Endothelial cell of hepatic sinusoid (primary cell): ENCODE measurements around the gene NECTIN3.

Experiments used
- in situ Hi-C: cut with HindIII; loops from 2 replicates; pipeline ENCODE4 v1.10.0; 2017; ENCODE audit warnings: low sequenced_read_pairs

Gene NECTIN3

DNA sequence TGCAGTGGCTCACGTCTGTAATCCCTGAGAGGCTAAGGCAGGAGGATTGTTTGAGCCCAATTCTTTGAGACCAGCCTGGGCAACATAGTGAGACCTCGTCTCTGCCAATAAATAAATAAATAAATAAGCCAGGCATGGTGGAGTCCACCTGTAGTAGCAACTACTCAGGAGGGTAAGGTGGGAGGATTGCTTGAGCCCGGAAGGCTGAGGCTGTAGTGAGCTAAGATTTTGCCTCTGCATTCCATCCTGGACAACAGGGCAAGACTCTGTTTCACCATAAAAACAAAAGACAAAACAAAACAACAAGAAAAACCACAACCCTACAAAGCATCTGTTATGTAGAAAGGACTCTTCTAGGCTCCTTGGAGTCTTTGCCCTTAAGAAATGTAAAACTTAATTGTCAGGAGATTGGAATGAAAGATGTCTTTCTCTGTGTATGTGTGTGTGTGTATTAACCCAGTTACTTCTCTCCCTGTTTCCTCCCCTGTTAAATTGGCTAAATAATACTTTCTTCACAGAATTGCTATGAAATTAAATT, 9.5 kb downstream of the NECTIN3 start:
- in situ Hi-C loops: no loop called here

DNA sequence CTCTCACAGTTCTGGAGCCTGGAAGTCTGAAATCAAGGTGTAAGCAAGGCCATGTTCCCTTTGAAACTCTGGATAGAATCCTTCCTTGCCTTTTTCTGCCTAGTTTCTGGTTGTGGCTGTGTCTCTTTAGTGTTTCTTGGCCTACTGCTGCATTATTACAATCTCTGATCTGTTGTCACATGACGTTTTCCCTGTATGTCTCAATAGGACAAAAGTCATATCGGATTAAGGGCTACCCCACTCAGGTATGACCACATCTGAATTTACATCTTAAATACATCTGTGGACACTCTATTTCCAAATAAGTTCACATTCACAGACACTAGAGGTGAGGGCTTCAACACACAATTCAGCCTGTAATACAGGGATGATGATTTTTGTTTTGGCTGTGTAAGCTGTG, 13.3 kb downstream of the NECTIN3 start:
- in situ Hi-C loops: no loop called here

DNA sequence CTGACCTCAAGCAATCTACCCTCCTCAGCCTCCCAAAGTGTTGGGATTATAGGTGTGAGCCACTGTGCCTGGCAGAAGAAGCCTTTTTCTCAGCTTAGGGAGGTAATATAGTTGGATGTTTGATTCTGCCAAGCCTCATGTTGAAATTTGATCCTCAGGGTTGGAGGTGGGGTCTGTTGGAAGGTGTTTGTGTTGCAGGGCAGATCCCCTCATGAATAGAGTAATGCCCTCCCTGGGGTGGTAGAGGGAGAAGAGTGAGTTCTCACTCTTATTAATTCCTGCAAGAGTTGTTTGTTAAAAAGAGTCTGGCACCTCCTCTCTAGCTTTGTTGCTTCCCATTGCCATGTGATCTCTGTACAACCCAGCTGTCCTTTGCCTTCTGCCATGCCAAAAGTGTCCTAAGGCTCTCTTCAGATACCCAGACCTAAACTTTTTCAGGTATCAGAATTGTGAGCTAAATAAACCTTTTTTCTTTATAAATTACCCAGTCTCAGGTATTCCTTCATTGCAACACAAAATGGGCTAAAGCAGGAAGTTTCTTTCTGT, 16.4 kb downstream of the NECTIN3 start:
- in situ Hi-C loops: no loop called here

DNA sequence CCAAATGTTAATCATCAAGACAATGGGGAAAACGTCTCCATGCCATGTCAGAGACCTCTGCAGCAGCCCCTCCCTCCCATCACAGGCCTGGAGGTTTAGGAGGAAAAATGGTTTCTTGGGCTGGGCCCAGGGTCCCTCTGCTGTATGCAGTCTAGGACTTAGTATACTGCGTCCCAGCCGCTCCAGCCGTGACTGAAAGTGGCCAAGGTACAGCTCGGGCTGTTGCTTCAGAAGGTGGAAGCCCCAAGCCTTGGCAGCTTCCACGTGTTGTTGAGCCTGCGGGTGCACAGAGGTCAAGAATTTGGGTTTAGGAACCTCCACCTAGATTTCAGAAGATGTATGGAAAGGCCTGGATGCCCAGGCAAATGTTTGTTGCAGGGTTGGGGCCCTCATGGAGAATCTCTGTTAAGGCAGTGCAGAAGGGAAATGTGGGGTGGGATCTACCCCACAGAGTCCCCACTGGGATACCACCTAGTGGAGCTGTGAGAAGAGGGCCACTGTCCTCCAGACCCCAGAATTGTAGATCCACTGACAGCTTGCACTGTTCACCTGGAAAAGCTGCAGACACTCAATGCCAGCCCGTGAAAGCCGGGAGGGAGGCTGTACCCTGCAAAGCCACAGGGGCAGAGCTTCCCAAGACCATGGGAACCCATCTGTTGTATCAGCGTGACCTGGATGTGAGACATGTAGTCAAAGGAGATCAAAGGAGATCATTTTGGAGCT, 25.0 kb downstream of the NECTIN3 start:
- in situ Hi-C loops: no loop called here

DNA sequence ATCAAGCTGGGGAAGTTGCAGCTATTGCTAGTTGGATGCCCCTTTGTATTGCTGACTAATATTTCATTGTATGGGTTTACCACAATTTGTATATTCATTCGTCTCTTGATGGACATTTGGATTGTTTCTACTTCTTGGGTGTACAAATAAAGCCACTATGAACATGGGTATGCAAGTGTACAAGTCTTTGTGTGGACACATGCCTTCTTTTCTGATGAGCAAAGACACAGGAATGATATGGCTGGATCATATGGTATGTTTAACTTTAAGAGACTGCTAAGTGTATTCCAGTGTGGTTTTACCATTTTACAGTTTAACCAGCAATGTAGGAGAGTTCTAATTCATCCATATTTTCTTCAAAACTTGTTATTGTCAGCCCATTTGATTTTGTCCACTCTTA, 32.2 kb downstream of the NECTIN3 start:
- in situ Hi-C loops: no loop called here

DNA sequence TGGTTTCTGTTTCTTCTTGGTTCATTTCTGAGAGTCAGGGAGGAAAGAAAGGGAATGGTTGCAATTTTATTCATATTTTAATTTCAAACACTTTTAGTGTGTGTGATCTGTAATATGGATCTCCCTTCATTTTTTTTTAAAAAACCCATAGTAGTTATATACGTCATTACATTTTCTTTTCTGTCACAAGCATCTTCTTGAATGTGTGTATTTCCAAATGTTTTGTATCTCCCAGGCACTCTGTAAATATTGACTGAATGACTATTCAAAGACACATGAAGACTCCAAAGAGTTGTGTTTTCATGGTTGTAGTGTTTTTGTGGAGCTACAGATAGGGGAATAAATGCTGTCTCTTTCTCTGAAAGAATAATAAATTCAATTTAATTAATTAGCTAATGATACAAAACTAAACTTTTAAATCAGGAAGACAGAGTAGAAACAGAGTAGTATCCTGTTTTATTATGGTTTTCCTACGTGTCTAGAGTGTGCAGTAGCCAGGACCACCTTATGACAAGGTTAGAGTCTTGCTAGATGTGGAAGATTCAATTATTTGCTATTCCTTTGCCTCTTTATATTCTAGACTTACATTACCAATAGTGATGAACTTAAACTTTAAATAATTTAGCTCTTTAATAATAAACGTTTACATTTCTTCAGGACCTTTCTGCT, 35.5 kb downstream of the NECTIN3 start:
- in situ Hi-C loops: loop anchor here (5.0 kb wide), 1 partner anchor 35 kb away; the partner anchor contains the start of gene NECTIN3

DNA sequence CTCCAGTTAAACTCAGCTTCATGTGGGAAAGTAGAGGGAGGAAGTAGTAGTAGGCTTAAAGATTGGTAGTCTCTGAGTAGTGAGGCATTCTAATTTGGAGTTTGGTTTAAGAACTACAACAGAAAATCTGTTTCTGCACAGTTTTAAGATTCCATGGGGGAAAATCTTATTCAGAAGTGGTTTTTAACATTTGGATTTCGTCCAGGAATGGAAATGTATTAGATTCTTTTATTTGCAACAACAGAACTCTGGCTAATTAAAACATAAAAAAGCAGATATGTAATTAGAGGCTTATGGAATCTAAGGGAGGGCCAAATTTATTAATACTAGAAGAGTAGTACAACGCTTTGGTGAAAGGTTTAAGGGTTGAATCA, 36.0 kb downstream of the NECTIN3 start:
- in situ Hi-C loops: loop anchor here (5.0 kb wide), 1 partner anchor 35 kb away; the partner anchor contains the start of gene NECTIN3

DNA sequence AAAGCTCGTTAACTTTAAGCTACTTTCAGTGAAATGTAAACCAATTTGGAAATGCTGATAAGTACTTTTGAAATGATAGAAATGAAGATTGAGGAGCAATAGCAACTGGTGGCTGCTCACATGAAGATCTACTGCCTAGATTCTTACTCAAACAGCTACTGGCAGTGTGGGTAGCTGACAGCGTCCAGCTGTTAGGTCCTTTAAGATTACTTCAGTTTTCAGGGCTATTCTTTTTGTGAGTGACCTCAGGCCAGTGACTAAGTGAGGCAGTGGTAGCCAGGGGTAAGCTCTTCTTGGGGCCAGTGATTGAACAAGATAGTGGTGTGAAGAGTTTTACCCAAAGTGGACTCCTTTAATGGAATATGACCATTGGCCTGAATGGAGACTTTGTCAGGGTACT, 41.3 kb downstream of the NECTIN3 start:
- in situ Hi-C loops: no loop called here

DNA sequence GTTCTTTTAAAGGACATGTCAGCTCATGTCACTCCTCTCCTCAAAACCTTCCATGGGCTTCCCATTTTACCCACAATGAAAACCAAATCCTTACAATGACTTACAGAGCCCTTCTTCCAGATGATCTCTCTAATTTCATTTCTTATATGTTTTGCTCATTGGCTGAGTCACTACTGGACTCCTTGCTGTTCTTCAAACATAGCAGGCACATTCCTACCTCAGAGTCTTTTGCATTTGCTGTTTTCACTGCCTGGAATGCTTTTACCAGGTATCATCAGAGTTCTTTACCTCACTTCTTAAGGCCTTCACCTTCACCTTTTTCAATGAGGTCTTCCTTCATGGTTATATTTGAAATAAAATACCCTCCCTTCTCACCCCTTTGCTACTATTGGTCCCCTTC, 57.3 kb downstream of the NECTIN3 start:
- in situ Hi-C loops: no loop called here

DNA sequence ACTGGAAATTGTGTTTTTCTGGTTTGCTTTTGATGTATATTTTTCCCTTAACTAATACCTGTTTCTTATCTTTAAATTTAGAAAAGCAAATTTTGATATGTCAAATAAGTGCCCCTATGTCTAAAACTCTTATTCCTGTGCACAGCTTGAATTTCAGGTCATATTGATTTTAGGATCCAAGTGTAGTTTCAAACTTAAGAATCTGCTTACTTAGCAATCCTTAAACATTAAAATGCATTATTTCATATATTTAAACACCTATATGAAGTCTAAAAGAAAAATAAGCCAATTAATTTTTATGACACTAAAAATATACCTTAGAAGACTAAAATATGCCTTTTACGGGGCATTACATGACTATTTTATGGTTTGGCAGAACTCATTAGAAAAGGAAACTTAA, 59.2 kb downstream of the NECTIN3 start:
- in situ Hi-C loops: no loop called here

DNA sequence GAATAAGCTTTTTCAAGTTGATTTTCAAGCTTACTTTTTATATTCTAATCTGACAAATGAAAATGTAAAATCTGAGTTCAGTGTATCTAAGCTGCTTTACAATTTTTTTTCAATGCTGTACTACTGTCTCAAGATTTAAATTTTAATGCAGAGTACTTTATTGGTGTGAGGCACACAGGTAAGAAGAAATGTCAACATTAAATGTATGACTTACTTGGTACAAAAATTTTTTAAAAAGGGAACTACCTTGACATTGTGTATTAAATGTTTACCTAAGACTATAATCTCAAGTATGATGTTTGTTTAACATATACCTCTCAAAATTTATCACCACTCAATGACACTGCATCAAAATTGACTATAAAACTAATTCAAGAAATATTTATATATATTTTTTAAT, 62.7 kb downstream of the NECTIN3 start:
- in situ Hi-C loops: no loop called here

DNA sequence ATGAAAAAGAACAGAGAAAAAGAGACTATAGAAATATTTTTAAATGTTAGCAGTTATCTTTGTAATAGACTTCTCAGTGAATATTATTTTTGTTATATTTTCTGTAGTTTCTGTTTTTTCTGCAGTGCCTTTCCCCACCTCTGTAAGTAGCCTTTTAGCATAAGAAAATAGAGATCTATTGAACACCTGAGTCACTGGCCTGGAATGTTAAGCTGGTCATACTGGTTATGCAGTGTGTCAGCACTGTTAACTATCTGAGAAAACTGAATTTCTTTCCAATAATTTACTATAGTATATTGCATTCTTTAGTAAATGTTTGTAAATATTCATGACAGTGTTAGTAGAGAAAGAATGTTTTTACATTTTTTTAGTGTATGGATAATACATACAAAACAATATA, 79.8 kb downstream of the NECTIN3 start:
- in situ Hi-C loops: no loop called here

DNA sequence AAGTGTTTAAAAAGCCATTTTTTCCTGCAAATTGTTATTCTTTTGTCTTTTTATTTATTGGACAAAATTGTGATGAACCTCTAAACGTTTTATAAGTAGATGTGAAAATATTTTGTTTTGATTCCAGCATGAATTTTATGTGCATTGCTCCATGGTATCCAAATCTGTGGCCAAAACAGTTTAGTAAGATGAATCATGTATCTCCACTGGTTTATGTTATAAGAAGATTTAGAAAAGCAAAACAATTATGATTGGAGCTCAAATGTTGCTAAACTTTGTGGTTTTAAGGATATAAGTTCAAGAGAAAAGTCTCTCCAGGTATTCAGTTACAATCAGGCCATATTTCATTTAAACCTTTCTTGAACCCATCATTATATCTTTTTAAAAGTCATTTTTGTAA, 80.9 kb downstream of the NECTIN3 start:
- in situ Hi-C loops: no loop called here

DNA sequence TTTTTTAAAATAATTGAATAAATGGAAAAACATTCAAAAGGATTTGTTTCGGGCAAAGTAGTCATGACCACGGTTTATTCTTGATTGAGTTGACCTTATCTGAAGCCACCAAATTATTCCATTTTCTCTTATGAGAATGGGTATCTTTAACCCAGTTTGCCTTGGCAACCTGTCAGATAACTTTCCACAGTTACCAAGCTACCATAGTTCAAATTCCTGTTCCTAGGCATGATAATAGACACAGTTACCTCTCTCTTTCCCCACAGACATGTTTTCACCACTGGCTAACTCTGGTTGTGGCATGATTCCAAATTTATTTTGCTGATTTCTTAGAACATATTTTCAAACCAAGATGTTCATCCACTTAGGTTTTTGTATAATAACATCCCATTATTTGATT, 84.9 kb downstream of the NECTIN3 start:
- in situ Hi-C loops: no loop called here

DNA sequence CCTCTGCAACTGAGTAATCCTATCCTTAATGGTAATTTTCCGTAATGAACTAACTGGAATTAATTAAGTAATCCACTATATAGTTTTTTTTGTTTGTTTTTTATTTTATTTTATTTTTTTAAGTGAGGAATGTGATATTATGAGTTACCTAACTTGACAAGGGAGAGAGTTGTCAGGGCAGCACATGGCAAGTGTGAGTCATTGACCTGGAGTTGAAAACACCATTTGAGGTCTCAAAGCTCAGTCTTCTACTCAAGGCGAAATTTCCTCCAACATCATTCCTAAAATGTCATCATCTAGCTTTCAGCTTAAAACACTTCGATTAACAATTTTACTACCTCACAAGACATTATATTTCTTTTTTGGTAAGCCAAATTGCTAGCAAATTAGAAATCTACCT, 87.8 kb downstream of the NECTIN3 start:
- in situ Hi-C loops: no loop called here

DNA sequence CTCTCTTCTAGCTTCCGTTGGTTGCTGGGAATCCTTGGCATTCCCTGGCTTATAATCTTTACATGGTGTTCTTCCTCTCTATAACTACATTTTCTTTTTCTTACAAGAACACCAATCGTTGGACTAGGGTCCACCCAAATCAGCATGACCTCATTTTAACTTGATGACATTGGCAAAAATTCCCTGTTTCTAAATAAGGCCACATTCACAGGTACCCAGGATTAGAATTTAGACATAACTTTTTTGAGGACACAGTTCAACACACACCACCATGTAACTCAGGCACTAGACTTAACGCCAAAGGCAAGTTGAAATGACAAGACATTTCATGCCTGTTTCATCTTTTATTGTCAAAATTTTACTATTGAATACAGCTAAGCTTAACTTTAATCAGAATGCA, 93.0 kb downstream of the NECTIN3 start:
- in situ Hi-C loops: no loop called here

DNA sequence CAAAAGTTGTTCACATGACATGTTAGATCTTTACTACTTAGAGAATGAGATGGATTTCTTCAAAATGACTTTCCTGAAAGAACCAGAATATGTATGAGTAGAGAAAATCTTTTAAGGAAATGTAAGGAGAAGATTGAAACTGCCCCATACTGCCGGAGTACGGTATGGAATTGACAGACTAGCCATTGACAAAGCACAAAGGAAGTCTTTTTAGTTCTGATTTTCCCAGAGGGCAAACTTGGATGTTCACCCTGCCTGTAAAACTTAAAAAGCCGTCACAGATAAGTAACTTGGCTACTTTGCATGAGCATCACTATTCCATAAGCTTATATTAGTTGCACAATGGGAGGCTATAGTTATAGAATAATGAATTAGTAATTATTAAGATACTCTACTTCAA, 93.8 kb downstream of the NECTIN3 start:
- in situ Hi-C loops: no loop called here

DNA sequence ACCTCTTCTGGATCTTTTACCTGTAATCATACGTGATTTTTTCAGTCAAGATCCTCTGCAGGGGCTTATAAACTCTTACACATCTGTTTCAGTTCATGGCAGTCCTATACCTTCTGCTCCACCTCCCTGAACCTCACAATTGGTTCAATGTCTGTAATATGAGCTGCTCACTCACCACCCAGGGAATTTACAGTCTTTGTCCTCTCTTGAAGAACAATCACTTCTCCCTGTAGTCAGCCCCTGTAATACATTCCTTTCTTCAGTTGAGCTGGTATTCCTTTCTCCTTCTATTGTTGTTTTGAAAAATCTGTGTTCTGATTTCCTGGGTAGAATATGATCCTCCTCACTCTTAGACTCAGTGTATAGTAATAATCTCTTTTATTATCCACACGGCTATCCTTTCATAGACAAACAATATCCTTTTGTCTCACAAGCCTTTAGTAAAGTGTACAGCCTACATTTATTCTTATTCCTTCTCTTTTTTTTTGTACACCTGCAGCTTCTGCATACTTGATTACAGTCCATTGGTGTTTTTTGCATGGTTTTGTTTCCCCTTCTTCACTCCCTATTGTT, 101.8 kb downstream of the NECTIN3 start:
- in situ Hi-C loops: no loop called here

DNA sequence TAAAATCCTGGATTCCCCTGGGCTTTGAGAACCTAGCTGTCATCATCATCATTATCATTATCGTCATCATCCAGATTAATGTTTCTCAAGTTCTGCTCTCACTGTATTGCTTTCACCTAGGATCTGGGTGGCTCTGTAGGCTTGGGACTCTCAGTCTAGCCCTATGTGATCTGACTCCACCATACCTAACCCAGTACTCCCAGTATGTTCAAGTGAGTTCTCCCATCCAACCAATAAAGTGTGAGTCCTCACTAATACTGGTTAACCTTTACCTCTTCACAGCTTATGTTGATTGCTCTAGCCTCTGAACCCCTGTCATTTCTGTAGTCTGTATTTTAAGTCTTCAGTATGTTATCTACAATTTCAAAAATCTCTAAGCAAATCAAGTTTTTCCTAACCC, 102.3 kb downstream of the NECTIN3 start:
- in situ Hi-C loops: no loop called here

DNA sequence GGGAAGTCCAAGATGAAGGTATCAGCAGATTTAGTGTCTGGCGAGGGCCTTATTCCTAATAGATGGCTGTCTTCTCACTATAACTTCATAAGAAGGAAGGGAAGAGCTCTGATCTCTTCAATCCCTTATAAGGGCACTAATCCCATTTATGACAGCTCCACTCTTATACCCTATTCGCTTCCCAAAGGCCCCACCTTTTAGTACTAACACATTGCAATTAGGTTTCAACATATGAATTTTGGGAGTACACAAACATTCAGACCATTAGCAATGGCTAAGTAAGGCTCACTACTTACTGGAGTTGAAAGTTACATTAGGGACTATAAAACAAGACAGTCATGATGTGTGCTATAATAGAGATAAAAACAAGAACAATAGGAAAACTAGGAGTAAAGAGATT, 118.9 kb downstream of the NECTIN3 start:
- in situ Hi-C loops: no loop called here

DNA sequence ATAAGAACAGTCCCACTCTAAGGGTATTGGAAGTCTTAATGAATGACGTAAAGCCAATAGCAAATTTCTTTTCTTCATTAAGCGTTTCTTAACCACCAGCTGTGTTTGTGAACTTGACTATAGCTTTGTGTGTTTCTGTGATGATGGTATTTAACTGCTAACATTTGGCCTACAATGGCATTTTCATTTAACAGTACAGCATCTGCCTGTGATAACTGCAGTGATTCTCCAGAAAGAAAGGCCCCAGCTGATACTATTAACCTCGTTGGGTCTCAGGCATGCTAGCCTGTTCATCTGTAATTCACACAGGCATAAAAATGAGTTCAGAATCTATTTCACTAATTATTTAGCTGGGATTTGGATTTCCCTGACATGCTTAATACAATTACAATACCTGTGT, 121.9 kb downstream of the NECTIN3 start:
- in situ Hi-C loops: no loop called here

DNA sequence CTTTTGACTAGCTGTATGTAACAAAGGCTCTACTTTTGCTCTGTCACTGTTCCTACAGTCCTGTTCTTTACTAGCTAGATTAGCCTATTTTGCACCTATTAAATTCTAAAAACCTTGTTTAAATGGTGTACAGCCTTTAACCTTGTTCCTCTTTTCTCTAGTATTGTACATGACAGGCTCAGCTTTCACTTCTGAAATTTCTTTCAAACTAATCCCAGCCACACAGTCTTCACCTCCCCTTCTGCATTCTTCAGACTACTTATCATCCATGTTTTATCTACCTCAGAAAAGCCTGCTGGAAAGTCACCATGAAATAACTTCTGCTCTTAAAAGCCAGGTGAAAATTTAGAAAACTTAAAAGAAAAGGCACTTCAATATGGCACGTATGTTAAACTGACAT, 122.4 kb downstream of the NECTIN3 start:
- in situ Hi-C loops: no loop called here
